Activated T-helper 17 cell treated with anti-CD3 and anti-CD28 coated beads, Interleukin-2, amount 50 U/mL, for 72 hours (primary cell): ENCODE results near the gene AP1G1. TPM values are rescaled to one million over a fixed set of nuclear protein-coding genes. Genes with fewer than 3 reads are reported as not detected.
"Not testable (repeated sequence)": the region's sequence is repeated elsewhere in the genome, so short reads cannot be mapped to it uniquely, and the experiment has no call there.

ENCODE experiments used
- ATAC-seq: fragments of 150-1000 bp; cut with Tn5 transposase; replicated peaks from 2 replicates; pipeline ENCODE4 v1.10.0; 2021; ENCODE audit warnings: mild to moderate bottlenecking, moderate library complexity
- H3K27ac Mint-ChIP-seq: one replicate; pipeline ENCODE4 v1.8.0; 2022; ENCODE audit warnings: mixed read lengths
- H3K27me3 Mint-ChIP-seq: one replicate; pipeline ENCODE4 v1.8.0; 2022; ENCODE audit warnings: mixed read lengths
- H3K36me3 Mint-ChIP-seq: one replicate; pipeline ENCODE4 v1.8.0; 2022; ENCODE audit warnings: low read depth, mild to moderate bottlenecking, mixed read lengths
- H3K4me1 Mint-ChIP-seq: one replicate; pipeline ENCODE4 v1.8.0; 2022; ENCODE audit warnings: mixed read lengths
- H3K4me3 Mint-ChIP-seq: one replicate; pipeline ENCODE4 v1.8.0; 2022; ENCODE audit warnings: mild to moderate bottlenecking, mixed read lengths
- H3K9me3 Mint-ChIP-seq: one replicate; pipeline ENCODE4 v1.8.0; 2022; ENCODE audit warnings: mixed read lengths
- total RNA-seq, 2 donors: library from RNA; stranded (reverse); gene quantifications; one replicate each; pipeline ENCODE4 v1.2.3, GENCODE V29; 2022

Gene AP1G1
- total RNA-seq, 2 donors from 2014 or later: 81.7 to 88.7 TPM

GRCh38 chr16:71834291-71834690 lies 25.7 kb upstream of the AP1G1 start:
- Mint-ChIP-seq H3K27ac (no peak overlapping the region), H3K9me3 (no peaks in the 10 kb centered on the region), H3K4me3 (no peak overlapping the region), H3K27me3 (no peaks in the 10 kb centered on the region), H3K4me1 (peaks cover 7% of the 10 kb centered on the region), H3K36me3 (no peaks in the 10 kb centered on the region)
- ATAC-seq: no peak

GRCh38 chr16:71832112-71832511 lies 23.5 kb upstream of the AP1G1 start:
- not testable (repeated sequence) for H3K27ac Mint-ChIP-seq, H3K4me3 Mint-ChIP-seq, H3K9me3 Mint-ChIP-seq, H3K27me3 Mint-ChIP-seq, ATAC-seq, H3K36me3 Mint-ChIP-seq, H3K4me1 Mint-ChIP-seq

- H3K4me1 Mint-ChIP-seq, H3K27me3 Mint-ChIP-seq, H3K27ac Mint-ChIP-seq, ATAC-seq, H3K4me3 Mint-ChIP-seq, H3K36me3 Mint-ChIP-seq, H3K9me3 Mint-ChIP-seq: not testable (repeated sequence)
These were observed 23.1 kb upstream of the AP1G1 start for GRCh38 chr16:71831698-71832097.

- no peak overlapping the region for H3K4me3 Mint-ChIP-seq
- H3K27me3 Mint-ChIP-seq: no peaks in the 10 kb centered on the region
- no peak overlapping the region for H3K27ac Mint-ChIP-seq
- peaks cover 7% of the 10 kb centered on the region for H3K4me1 Mint-ChIP-seq
- H3K36me3 Mint-ChIP-seq: no peaks in the 10 kb centered on the region
- no peaks in the 10 kb centered on the region for H3K9me3 Mint-ChIP-seq
- ATAC-seq: peak; percentile 62
These were observed 21.7 kb upstream of the AP1G1 start for GRCh38 chr16:71830359-71830758.

- H3K4me1 Mint-ChIP-seq: no peaks in the 10 kb centered on the region
- no peaks in the 10 kb centered on the region for H3K9me3 Mint-ChIP-seq
- H3K36me3 Mint-ChIP-seq: peaks cover 10% of the 10 kb centered on the region
- ATAC-seq: no peak
- no peak overlapping the region for H3K4me3 Mint-ChIP-seq
- peak overlapping the region; percentile 5 for H3K27ac Mint-ChIP-seq
- H3K27me3 Mint-ChIP-seq: no peaks in the 10 kb centered on the region
These were observed 17.9 kb upstream of the AP1G1 start for GRCh38 chr16:71826533-71827017.

GRCh38 chr16:71817155-71817500 lies 8.5 kb upstream of the AP1G1 start:
- not testable (repeated sequence) for H3K27me3 Mint-ChIP-seq, ATAC-seq, H3K36me3 Mint-ChIP-seq, H3K4me1 Mint-ChIP-seq, H3K9me3 Mint-ChIP-seq
- peak overlapping the region; percentile 92 for H3K4me3 Mint-ChIP-seq
- H3K27ac Mint-ChIP-seq: peak overlapping the region; percentile 91

- H3K9me3 Mint-ChIP-seq: no peaks in the 10 kb centered on the region
- H3K27ac Mint-ChIP-seq: peak overlapping the region; percentile 3
- peak overlapping the region; percentile 26 for H3K4me3 Mint-ChIP-seq
- H3K4me1 Mint-ChIP-seq: peaks cover 4% of the 10 kb centered on the region
- H3K36me3 Mint-ChIP-seq: peaks cover 32% of the 10 kb centered on the region
- no peaks in the 10 kb centered on the region for H3K27me3 Mint-ChIP-seq
- ATAC-seq: no peak
These were observed 2.7 kb upstream of the AP1G1 start for GRCh38 chr16:71811261-71811803.

GRCh38 chr16:71810155-71810530 lies 1.5 kb upstream of the AP1G1 start:
- ATAC-seq, H3K27me3 Mint-ChIP-seq, H3K9me3 Mint-ChIP-seq, H3K4me1 Mint-ChIP-seq: not testable (repeated sequence)
- peak overlapping the region; percentile 95 for H3K27ac Mint-ChIP-seq
- peak overlapping the region; percentile 95 for H3K4me3 Mint-ChIP-seq
- peaks cover 40% of the 10 kb centered on the region for H3K36me3 Mint-ChIP-seq

- peak overlapping the region; percentile 95 for H3K27ac Mint-ChIP-seq
- H3K27me3 Mint-ChIP-seq: no peaks in the 10 kb centered on the region
- peaks cover 61% of the 10 kb centered on the region for H3K36me3 Mint-ChIP-seq
- H3K4me1 Mint-ChIP-seq: peaks cover 9% of the 10 kb centered on the region
- no peaks in the 10 kb centered on the region for H3K9me3 Mint-ChIP-seq
- ATAC-seq: peak; percentile 63
- H3K4me3 Mint-ChIP-seq: peak overlapping the region; percentile 95
These were observed 585 bp downstream of the AP1G1 start for GRCh38 chr16:71807905-71808592.

- Mint-ChIP-seq H3K4me1 (peaks cover 4% of the 10 kb centered on the region), H3K4me3 (no peak overlapping the region), H3K9me3 (no peaks in the 10 kb centered on the region), H3K36me3 (peaks cover 82% of the 10 kb centered on the region), H3K27ac (no peak overlapping the region), H3K27me3 (no peaks in the 10 kb centered on the region)
- ATAC-seq: no peak
These were observed 5.3 kb downstream of the AP1G1 start for GRCh38 chr16:71803305-71803690.

GRCh38 chr16:71796501-71797097 lies 12.0 kb downstream of the AP1G1 start:
- Mint-ChIP-seq H3K9me3 (no peaks in the 10 kb centered on the region), H3K27ac (no peak overlapping the region), H3K27me3 (no peaks in the 10 kb centered on the region), H3K4me3 (no peak overlapping the region), H3K36me3 (peaks cover 75% of the 10 kb centered on the region), H3K4me1 (peaks cover 14% of the 10 kb centered on the region)
- no peak for ATAC-seq

- ATAC-seq: peak; percentile 29
- H3K27ac Mint-ChIP-seq: peak overlapping the region; percentile 18
- H3K27me3 Mint-ChIP-seq: no peaks in the 10 kb centered on the region
- H3K36me3 Mint-ChIP-seq: peaks cover 72% of the 10 kb centered on the region
- H3K9me3 Mint-ChIP-seq: no peaks in the 10 kb centered on the region
- peaks cover 21% of the 10 kb centered on the region for H3K4me1 Mint-ChIP-seq
- H3K4me3 Mint-ChIP-seq: peak overlapping the region; percentile 15
These were observed 13.7 kb downstream of the AP1G1 start for GRCh38 chr16:71794943-71795342.

GRCh38 chr16:71794018-71794417 lies 14.6 kb downstream of the AP1G1 start:
- Mint-ChIP-seq H3K4me1 (peaks cover 21% of the 10 kb centered on the region), H3K27me3 (no peaks in the 10 kb centered on the region), H3K9me3 (no peaks in the 10 kb centered on the region), H3K27ac (no peak overlapping the region), H3K4me3 (no peak overlapping the region), H3K36me3 (peaks cover 76% of the 10 kb centered on the region)
- ATAC-seq: peak; percentile 37

GRCh38 chr16:71792176-71792575 lies 16.5 kb downstream of the AP1G1 start:
- Mint-ChIP-seq H3K4me3 (peak overlapping the region; percentile 16), H3K9me3 (no peaks in the 10 kb centered on the region), H3K4me1 (peaks cover 21% of the 10 kb centered on the region), H3K27ac (peak overlapping the region; percentile 45), H3K27me3 (no peaks in the 10 kb centered on the region), H3K36me3 (peaks cover 80% of the 10 kb centered on the region)
- no peak for ATAC-seq

GRCh38 chr16:71790329-71790728 lies 18.3 kb downstream of the AP1G1 start:
- not testable (repeated sequence) for H3K9me3 Mint-ChIP-seq, H3K27me3 Mint-ChIP-seq, ATAC-seq, H3K27ac Mint-ChIP-seq
- H3K4me1 Mint-ChIP-seq: peaks cover 15% of the 10 kb centered on the region
- peaks cover 81% of the 10 kb centered on the region for H3K36me3 Mint-ChIP-seq
- H3K4me3 Mint-ChIP-seq: peak overlapping the region; percentile 10
